D721Med (cell line): ENCODE measurements around the gene NCBP2.
"Not testable (repeated sequence)": the region's sequence is repeated elsewhere in the genome, so short reads cannot be mapped to it uniquely, and the experiment has no call there.

ENCODE experiments used
- DNase-seq: peaks from one replicate; pipeline ENCODE4 v3.0.0; 2011; ENCODE audit warnings: low spot score; ENCODE audit not compliant: insufficient read length
- FAIRE-seq: peaks from 2 replicates; lab custom pipeline; 2011; peaks lifted over from hg19 to GRCh38; lab: Jason Lieb, UNC
- TF ChIP-seq, protein P1 (sequence below): IDR thresholded peaks from 2 replicates; pipeline ENCODE4 v1.5.1; 2012; ENCODE audit warnings: mild to moderate bottlenecking, control low read depth; ENCODE audit not compliant: insufficient read depth; ENCODE audit errors: missing control alignments

NCBP2 gene

DNA sequence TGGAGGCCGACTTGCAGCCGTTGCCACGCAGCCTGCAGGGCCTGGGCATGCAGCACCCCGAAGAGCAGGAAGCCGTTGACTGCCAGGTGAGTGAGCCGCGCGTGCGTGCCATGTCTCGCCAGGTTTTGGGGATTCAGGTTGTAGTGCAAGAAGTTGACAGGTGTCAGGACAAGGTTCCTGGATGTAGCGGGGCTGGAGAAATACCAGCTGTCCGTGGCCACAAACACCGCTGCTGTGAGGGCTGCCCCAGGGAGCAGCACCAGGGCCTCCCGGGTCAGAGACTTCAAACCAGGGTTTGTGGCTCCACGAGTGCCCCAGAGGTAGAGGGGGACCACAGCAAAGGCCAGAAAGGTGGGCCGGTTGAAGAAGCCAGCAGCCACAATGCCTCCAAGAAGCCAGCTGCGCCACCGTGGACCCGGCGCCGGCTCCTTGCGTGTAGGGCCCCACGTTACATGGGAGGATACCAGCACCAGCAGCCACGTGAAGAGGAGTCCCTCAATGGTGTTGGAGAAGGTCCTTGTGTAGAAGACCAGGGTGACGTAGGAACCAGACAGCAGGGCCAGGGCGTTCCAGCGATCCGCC, 5.6 kb upstream of the NCBP2 start:
- TF ChIP-seq, protein P1, sequence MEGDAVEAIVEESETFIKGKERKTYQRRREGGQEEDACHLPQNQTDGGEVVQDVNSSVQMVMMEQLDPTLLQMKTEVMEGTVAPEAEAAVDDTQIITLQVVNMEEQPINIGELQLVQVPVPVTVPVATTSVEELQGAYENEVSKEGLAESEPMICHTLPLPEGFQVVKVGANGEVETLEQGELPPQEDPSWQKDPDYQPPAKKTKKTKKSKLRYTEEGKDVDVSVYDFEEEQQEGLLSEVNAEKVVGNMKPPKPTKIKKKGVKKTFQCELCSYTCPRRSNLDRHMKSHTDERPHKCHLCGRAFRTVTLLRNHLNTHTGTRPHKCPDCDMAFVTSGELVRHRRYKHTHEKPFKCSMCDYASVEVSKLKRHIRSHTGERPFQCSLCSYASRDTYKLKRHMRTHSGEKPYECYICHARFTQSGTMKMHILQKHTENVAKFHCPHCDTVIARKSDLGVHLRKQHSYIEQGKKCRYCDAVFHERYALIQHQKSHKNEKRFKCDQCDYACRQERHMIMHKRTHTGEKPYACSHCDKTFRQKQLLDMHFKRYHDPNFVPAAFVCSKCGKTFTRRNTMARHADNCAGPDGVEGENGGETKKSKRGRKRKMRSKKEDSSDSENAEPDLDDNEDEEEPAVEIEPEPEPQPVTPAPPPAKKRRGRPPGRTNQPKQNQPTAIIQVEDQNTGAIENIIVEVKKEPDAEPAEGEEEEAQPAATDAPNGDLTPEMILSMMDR = no peak
- FAIRE-seq = no peak
- no peak for DNase-seq

DNA sequence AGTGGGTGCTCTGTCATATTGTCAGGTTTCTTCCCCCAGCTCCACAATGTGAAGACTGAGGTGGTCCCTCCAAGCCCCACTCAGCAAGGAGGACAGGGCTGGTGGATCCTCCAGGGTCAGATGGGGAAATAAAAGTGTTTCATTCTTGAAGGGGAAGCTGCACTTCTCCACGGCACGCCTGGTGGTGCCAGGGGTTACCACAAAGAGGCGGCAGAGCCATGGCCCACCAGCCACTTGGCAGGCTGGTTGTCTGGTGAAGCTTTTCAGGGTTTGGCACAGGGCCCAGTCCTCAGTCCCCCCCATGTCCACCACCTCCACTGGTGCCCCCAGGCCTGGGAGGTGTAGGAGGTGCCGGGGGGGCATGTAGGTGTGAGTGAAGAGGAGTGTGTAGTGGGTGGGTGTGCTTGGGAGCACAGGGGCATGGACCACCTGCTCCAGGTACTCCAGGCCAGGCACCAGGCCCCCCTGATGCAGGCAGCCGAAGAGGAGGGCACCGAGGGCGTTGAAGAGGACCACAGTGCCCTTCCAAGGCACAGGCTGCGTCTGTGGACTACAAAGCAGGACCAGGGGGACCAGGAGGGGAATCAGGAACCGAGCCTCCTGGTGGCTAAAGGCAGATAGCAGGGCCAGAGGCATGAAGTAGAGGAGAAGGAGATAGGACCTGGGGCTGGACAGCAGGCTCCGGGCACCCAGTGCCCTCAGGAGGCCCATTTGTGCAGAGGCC, 5.0 kb upstream of the NCBP2 start:
- TF ChIP-seq, protein P1 = no peak
- no peak for DNase-seq
- FAIRE-seq = no peak

DNA sequence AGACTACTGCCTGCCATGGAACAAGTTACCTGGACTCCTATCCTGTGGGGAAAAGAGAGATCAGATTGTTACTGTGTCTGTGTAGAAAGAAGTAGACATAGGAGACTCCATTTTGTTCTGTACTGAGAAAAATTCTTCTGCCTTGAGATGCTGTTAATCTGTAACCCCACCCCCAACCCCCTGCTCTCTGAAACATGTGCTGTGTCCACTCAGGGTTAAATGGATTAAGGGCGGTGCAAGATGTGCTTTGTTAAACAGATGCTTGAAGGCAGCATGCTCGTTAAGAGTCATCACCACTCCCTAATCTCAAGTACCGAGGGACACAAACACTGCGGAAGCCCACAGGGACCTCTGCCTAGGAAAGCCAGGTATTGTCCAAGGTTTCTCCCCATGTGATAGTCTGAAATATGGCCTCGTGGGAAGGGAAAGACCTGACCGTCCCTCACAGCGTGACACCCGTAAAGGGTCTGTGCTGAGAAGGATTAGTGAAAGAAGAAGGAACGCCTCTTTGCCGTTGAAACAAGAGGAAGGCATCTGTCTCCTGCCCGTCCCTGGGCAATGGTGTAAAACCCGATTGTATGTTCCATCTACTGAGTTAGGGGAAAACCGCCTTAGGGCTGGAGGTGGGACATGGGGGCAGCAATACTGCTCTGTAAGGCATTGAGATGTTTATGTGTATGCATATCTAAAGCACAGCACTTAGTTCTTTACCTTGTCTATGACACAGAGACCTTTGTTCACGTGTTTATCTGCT, 1.9 kb upstream of the NCBP2 start:
- not testable (repeated sequence) for DNase-seq, FAIRE-seq

DNA sequence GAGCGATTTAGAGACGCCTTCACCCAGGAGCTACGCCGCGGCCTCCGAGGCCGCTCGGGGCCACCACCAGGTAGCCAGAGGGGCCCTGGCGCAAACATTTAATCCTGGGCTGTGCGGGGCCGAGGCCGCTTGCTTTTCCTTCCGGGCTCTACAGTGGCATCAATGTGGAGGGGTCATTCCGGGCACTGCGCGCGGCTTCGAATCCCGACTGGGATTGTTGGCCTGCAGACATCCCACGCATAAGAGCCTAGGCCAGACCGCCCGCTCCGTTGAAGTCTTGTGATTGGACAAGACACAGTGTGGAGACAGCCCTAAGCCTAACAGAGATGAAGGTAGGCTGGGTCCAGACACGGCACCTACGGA, 568 bp upstream of the NCBP2 start:
- FAIRE-seq (no peak), DNase-seq (no peak)
- TF ChIP-seq, protein P1 = no peak

DNA sequence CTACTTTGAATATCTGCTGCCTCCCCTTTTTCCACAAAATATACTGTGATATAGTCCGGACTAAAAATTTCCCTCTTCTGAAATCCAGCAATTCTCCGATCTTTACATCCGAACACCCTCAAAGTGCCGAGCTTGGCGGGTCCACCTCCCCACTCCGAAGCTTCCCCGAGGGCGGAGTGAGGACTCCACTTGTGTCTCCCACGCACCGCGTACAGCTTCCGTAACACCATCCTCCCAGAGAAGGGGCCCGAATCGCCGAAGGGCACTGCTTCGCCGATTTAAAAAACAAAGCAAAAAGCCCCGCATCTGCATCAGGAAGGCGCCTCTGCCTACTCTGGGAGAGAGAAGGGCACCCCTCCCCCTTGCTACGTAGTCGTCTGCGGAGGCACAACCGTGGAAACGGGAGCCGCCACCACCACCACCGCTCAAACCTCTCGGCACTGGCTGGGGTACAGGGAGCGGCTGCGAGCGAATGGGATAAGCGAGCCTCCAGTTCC, 551 bp downstream of the NCBP2 start:
- TF ChIP-seq, protein P1 = no peak
- no peak for DNase-seq
- FAIRE-seq = no peak

DNA sequence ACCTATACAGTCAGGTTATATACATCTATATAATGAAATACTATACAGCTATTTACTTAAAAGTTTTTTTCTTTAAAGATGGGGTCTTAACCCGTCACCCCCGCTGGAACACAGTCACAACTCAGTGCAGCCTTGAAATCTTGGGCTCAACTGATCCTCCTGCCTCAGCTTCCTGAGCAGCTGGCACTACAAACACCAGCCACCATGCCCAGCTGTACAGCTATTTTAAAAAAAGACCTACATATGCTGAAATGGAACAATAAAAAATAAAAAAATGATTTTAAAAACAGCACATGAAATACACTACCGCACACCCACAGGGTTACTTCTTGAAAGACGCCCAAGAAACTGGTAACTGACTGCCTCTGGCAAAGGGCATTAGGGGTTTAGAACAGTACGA, 3.8 kb downstream of the NCBP2 start:
- FAIRE-seq = no peak

DNA sequence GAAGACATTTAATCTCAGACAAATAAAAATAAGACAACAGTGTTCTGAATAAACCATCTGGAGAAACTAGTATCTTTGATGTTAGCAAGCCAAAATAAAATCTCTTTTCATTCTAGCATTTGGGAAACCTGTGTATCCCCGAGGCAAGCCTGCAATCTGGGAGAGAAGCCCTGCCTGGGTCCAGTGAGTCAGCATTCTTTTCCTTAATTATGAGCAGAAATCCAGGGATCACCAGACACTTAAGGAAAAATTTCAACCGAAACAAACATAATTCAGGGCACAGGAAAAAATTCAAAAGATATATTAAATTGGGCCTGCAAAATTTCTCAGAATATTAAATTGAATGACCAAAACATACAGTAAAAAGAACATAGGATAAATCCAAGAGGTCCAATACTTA, 4.2 kb downstream of the NCBP2 start:
- no peak for FAIRE-seq
- TF ChIP-seq, protein P1 = no peak
- DNase-seq = no peak

More for the DNA sequence above, 3.8 kb downstream of the NCBP2 start:
- TF ChIP-seq, protein P1 = no peak
- no peak for DNase-seq
